Central memory CD4-positive, alpha-beta T cell (primary cell): ENCODE measurements around the gene SYNPO.

Experiments used
- DNase-seq: peaks from one replicate; pipeline ENCODE4 v3.0.0; 2022

Gene SYNPO

DNA sequence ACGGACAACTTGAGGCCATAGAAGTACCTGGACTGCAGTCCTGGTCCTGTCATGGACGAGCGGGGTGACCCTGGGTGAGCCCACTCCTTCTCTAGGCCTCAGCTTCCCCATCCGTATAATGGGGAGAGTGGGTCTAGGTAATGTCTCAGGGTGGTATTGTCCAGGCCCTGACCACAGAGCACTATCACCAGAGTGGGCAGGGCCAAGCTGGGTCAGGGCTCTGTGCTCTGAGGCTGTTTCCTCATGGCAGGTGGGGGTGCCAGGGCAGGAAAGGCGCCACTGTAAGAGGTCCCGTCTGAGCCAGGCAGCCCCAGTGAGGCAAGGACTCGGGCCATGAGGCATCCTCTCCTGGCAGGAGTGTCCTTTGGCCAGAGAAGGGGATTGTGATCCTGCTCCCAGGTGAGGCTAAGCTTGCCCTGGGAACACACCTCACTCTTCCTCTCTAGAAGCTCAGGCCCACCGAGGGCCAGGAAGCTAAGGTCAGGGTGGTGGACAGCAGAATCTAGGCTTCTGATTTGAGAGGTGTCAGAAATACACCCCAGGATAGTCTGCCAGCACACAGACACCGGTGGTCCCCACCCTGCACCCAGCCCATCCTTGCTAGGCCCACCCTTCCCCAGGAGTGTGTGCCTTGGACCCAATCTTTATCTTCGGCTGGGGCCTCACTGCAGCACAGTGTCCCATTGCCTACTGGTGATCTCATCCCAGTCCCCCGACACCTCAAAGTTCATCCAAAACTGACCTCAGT, 19.1 kb downstream of the SYNPO start:
- DNase-seq, result no peak

DNA sequence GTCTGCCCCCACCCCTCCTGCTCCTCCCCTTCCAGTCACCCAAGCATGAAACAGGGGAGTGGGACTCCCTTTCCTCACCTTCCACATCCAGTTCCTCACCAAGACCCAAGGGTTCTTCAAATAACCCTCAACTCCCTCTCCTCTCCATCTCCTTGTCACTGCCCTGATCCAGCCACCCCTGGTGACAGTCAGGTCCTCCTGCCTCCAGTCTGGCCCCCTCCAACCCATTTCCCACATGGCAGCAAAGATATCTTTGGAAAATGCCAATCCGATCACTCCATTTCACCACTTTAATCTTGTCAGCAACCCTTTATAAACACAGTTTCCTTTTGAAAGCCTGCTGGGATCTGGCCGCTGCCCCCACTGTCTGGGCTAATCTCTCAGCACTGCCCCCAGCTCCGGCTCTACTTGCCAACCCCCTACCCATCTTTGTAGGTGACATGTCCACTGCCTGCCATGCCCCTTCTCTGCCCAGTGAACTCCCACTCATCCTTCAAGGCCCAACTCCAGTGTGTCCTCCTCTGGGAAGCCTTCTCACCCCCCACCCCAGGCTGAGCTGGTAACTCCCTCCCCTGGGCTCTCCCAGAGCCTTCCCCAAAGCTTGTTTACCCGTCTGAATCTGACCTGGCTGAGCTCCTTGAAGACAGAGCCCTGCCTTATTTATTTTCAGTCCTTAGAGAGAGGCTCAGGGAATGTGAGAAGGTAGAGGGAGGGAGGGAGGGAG, 19.8 kb downstream of the SYNPO start:
- no peak for DNase-seq

DNA sequence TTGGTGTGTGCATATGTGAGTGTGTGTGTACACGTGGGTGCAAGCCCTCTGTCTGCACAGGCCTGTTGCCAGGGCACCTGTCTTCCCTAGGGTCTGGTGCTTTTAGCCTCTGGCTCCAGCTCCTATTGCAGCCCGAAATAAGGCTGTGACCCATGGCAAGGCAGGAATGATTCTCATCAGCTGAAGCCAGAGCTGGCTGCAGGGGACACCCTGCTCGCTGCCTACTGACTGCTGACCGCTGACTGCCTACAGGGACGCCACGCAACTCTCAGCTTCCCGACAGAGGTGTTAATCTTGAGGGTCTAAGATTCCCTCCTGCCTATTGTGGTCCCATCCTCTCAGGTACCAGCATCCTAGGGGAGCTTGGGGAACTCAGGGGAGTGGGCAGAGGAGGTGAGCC, 20.6 kb downstream of the SYNPO start, which contains the start of gene MYOZ3:
Gene MYOZ3 (plus strand): TSS at position 166 of the 400 bp plus-strand sequence. CDS start 1,691 bp downstream, outside the sequence.
- DNase-seq, result no peak

DNA sequence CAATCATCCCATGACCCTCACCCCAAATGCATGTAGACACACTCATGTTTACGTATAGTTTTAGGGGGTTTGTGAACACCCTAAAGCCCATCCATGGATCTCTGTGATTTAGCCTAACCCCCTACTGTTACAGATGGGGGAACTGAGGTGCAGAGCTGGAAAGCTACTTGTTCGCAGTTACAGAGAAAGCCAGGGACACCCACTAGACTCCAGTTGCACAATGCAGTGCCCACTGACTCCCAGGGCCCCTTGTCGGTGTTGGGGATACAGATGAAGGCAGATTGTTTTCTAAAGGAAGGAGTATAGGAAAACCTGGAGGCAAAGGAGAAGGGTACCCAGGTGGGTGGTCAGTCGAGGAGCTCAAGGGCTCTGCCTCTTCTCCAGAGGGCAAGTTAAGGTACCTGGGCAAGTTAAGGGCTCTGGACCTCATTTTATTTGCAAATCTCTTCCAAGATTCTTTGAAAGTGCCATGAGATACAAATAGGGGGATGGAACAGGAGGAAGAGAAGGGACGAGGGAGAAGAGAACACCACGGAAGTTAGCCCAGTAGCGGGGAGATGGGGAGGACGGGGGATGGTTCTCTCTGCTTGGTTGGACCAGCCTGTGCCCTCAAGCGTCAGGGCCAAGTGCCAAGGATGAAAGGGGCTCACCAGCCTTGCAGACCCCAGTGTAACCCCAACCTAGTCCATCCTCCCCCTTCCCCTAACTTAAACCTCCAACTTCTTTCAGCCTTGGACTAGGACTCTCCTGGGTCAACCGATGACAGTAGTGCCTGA, 21.5 kb downstream of the SYNPO start:
- DNase-seq, result no peak

DNA sequence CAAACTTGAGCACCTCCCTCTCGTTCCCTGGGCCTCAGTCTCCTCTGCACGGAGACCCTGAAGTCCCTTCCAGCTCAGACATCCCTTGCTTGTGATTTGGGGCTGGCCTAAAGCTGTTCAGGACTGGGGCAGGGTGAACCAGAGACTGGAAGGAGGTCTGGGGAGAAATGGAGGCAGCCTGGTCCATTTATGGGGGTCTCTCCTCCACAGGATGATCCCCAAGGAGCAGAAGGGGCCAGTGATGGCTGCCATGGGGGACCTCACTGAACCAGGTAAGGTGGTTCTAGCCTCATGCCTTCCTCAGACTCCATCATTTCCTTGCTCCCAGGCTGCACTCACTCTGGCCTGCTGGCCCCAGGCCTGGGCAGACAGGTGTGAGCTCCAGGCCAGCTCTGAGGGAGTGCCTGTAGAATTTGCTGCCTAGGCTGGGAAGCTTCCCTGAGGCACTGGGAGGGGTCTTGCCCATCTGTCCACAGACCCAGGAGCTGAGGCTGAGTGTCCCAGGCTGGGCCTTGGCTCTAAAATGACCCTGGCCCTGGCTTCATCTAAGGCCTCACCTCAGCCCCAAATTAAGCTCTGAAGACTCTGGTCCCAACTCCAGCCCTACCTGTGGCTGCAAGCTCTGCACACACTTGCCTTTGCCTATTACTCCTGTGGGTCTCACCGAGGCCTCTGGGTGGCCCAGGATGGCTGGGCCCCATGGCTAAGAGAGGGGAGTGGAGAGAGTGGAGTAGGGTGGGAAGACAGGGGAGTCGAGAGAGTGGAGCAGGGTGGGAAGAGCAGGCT, 22.5 kb downstream of the SYNPO start:
- no peak for DNase-seq

DNA sequence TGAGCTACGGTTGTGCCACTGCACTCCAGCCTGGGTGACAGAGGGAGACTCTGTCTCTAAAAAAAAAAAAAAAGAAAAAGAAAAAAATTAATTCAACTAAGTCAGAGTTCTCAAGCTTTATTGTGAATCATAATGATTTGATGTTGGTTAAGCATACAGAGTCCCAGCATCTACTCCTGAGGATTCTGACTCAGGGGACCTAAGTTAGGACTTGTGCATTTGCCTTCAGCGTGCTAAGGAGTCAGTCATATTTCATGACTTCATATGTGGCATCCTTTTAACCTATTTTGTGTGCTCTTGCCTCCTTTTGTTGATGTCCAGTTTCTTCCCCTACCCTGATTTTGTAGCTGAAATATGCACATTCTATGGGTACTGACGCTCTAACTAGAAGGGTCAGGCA, 23.5 kb downstream of the SYNPO start:
- DNase-seq, result no peak

DNA sequence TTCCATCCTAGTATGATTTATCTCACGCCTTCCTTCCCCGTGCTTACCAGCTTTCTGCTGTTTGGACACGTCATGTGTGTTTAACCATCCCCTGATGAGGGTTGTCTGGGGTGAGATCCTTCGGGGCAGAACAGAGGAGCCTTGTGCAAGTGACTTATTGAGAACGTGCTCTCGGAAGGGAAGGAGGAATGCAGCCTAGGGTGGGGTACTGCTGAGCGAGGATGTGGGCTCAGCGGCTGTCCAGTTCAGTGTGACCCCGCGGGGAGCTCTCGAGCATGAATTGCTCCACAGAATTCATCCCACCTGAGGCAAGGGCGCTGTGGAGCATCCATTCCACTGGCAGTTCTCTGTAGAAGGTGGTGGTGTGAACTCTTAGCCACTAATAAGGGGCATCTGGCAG, 24.6 kb downstream of the SYNPO start:
- no peak for DNase-seq

DNA sequence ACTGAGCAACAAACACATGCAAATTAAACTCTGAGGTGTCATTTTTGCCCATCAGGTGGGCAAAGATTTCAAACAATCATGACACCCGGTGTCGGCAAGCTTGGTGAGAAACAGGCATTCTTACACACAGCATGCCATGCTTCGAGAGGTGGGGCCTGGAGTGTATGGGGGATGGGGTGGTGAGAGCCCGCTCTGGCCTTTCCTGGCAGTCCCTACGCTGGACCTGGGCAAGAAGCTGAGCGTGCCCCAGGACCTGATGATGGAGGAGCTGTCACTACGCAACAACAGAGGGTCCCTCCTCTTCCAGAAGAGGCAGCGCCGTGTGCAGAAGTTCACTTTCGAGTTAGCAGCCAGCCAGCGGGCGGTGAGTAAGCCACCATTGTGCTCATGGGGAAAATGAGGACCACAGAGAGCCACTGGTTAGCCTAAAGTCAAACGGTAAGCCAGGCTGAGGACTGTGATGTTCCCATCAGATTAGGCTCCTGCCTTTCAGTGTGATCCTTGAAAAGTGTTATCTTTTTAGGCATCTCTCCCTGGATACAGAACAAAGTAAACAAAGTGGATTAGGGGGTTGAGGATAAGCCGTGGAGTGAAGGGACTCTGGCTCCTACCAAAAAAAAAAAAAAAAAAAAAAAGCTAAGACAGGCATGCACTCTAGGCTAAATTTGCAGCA, 30.0 kb downstream of the SYNPO start:
- DNase-seq, result no peak

DNA sequence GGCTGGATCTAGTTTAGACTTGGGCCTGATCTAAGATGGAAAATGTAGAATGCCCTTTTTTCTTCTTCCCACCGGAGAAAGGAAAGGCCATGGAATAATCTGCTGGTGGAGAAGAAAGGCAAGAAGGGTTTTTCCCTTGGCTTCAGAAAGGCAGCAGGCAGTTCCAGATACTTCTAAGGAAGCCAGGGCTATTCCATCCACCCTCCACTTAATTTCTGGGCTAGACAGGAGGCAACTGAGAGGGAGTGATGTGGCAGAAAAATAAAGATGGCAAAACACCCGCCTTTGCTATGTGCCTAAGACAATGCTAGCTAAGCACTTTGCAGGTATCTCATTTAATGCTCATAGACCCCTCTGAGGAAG, 30.5 kb downstream of the SYNPO start:
- DNase-seq, result no peak

DNA sequence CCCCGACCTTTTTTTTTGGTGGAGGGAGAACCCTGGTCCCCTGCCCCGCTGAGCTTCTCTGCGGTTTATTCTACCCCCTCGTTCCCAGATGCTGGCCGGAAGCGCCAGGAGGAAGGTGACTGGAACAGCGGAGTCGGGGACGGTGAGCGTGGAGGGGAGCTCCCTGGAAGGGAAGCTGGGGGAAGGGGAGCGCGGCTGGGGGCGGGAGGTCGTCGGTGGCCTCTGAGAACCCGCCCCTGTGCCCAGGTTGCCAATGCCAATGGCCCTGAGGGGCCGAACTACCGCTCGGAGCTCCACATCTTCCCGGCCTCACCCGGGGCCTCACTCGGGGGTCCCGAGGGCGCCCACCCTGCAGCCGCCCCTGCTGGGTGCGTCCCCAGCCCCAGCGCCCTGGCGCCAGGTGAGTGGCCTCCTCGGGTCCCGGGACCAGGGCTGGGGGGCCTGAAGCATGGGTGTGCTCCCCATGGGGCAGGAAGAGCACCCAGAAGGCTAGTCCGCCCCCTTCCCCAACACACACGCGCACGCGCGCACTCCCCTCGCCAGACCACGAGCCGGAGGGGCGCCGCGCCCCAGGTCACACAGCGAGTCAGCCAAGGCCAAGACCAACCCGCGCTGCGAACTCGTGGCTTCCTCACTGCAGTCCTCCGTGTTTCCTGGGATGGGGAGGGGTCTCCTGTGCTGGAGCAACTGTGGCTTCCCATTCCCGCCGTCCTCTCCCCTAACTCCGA, 31.2 kb downstream of the SYNPO start:
- peak; percentile 8 for DNase-seq

DNA sequence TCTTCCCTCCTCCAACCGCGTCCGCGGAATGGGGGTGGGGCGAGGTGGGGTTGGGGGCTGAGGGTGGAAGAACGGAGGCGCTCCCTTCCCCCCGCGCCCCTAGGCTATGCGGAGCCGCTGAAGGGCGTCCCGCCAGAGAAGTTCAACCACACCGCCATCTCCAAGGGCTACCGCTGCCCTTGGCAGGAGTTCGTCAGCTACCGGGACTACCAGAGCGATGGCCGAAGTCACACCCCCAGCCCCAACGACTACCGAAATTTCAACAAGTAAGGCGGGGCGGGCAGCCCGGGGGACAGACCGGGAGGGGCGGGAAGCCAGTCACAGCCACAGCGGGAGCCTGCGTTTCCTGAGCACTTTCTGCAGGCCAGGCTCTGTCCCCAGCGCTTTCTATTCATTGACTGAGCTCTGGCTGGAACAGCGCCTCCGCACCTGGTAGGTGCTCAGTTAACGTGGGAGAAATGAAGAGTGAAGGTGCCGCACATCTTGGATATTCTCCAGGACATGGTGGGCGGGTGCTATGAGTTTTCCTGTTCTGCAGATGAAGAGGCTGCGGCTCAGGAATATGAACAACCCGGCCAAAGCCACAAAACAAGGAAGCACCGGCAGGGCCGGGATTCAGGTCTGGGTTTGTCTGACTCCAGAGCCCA, 31.9 kb downstream of the SYNPO start:
- peak; percentile 13 for DNase-seq

DNA sequence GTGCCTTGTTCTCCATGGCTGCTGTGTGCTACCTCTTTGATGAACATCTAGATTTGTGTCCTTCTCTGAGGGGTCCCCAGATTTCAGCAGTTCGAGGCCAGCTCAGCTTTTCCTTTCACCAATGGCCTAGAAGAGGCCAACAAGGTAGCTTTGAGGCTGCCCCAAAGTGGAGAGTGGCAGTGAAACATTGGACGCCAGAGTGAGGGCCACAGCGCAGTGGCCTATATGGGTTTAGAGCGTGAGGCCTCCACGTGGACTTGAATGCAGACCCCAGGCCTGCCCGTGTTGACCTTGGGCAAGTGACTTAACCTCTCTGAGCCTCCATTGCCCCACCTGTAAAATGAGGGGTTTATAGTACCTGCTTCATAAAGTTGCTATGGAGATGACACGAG, 32.4 kb downstream of the SYNPO start:
- no peak for DNase-seq

DNA sequence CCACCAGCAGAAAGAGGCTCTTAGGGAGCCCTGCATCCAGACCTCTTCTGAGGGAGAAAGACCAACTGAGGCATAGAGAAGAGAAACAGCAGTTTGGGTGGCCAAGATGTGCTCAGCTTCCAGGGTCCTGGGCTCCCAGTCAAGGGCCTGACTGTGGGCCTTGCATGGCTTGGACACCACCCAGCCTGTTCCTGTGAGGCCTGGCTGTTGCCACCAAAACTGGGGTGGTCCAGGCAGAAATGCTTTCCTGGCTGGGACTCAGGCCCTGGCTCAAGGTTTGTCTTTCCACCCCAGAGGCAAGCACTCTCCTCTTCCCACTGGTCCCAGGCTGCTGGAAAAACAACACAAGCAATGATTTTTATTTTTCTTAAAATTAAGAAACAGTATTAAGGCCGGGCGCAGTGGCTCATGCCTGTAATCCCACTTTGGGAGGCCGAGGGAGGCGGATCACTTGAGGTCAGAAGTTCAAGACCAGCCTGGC, 33.9 kb downstream of the SYNPO start:
- DNase-seq, result no peak

DNA sequence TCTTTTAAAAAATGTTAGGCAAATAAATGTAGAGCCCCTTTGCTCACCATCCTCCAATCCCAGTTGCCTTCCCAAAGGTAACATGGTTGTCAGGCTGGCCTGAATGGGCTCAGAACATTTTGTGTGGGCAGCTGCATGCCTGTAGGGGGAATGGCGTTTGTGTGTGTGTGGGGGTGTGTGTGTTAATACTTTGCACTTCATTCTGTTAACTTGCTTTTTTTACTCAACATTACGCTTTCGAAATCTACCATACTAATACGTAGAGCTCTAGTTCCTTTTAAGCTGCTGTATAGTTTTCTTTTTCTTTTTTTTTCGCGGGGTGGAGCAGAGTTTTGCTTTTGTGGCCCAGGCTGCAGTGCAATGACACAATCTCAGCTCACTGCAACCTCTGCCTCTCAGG, 34.6 kb downstream of the SYNPO start:
- DNase-seq, result no peak

DNA sequence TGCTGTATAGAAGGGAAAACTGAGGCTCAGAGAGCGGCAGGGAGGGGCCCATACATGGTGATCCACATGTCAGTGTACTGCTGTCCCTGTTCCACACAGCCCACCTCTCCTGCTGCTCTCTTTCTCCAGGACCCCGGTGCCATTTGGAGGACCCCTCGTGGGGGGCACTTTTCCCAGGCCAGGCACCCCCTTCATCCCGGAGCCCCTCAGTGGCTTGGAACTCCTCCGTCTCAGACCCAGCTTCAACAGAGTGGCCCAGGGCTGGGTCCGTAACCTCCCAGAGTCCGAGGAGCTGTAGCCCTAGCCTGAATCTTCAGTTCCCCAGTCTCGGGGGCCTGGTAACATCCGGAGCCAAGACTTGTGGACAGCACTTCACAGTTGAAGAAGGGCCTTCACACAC, 36.1 kb downstream of the SYNPO start:
- no peak for DNase-seq

DNA sequence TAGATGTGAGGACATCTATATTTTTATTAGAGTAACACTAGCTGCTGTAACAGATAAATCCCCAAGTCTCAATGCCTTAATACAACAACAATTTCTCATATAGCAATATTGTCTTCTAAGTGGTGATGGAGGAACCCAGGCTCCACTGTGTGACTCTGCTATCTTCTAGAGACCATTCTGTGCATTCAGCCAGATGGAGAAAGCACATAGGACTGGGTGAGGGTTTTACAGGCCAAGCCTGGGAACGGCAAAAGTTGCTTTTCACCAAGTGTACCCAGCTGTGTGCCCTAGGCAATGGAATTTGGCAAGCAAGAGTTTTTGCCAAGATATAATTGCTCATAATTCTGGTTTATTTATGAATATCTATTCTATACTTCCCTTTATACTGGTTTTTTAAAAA, 48.7 kb downstream of the SYNPO start:
- DNase-seq, result no peak

DNA sequence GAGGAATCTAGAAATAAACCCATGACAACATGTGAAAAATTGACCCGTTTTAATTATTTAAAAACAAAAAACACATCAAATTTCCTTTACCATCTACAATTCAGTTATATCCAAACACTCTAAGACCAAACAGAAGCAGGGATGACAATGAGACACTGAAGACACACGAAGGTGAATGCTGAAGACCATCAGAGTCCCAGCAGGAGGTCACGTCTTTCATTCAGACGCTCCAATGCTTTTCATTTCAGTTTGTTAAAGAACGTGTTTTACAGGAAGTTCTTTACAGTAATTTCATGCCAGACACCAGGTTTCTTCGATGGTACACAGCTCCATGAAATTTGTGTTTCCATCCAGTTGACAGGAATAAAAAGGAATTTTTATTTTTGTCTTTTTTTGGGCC, 50.3 kb downstream of the SYNPO start:
- no peak for DNase-seq

DNA sequence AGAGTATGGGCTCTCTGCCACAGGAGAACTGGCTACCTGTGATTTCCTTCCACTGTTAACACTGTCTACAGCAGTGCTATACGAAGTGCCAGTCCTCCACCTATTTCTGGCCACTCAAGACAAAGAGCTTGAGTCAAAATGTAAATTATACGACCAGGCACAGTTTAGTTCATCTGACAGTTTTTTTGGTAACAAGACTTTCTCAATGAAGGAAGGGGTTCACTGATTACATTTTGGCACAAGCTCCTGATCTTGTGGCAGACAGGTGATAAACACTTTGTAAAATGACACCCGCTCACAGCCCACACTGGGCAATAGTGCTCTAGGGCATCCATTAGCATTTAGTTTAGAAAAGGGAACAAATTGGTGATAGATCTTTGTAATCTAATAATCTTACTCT, 51.8 kb downstream of the SYNPO start:
- no peak for DNase-seq

DNA sequence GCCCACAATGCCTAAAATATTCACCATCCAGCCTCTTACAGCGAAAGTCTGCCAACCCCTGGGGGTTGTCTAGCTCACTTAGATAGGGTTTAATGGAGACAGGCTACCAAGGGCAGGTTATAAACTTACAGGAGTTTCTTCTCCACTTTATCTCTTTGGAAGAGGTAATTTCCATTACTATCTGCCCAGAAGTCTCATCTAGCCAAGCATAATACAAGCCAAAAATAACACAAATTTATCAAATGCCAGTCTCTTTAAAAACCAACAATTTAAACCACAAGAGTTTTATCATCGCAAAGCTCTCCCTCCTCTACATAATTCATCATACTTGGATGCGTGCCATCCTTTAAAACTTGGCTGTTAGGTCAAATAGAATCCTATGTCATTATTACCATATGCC, 54.2 kb downstream of the SYNPO start:
- no peak for DNase-seq

DNA sequence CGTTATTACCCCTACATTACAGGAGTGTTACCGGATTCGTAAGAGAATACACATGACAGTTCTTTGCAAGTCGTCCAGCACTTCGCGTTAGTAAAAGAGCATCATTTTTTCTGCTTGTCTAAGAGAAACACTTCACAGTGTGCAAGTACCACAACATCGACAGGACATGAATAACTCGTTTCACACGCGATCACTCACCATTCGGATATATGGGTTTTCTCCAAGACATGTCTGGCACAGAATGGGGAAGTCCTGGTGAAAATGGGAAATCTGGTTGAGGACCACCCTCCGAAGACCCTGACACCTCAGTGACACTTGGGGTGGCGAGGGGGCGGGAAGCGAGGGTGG, 59.8 kb downstream of the SYNPO start:
- no peak for DNase-seq
